Adrenal gland (tissue), 5 donors: ENCODE data around the gene ZFP62.

Experiments
- POLR2A ChIP-seq, 2 donors: fragments of 450-650 bp; IDR thresholded peaks; one replicate each; pipeline ENCODE4 v1.6.1; 2017; ENCODE audit warnings: antibody characterized with exemption in 2 of 2, mild to moderate bottlenecking in 2 of 2, moderate library complexity in 1 of 2
- TF ChIP-seq, protein P1 (sequence below), 6 experiments: fragments of 450-650 bp in 4 of 6; fragments of 200-600 bp in 2 of 6; sonication (generic) in 1 of 6; IDR thresholded peaks; 1 replicate in 5 of 6; 2 replicates in 1 of 6; pipeline versions ENCODE4 v1.5.1 to v1.8.0; 2016 to 2021; ENCODE audit warnings: antibody characterized with exemption in 6 of 6, mild to moderate bottlenecking in 2 of 6, moderate library complexity in 1 of 6
- donor health status: DM: no; HTN: no; CAD: no.

DNA sequence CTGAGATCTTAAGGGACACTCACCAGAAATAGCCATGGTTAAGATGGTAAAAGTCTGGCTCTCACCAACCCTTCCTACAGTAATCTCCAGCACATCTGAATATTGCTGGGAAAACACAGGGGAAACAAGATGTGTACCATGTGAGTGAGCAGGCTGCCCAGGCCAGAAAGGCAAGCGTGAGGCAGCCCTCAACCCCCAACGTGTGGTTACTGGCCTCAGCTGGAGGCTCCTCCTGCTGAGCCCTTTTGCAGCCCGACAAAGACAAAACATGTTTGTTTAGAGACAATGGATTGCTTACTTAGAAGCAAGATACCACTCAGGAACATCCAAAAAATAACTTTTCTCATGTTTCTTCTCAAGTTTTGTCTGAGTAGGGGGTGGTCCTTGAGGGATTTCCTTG, 16.6 kb downstream of the ZFP62 start:
- TF ChIP-seq, protein P1, sequence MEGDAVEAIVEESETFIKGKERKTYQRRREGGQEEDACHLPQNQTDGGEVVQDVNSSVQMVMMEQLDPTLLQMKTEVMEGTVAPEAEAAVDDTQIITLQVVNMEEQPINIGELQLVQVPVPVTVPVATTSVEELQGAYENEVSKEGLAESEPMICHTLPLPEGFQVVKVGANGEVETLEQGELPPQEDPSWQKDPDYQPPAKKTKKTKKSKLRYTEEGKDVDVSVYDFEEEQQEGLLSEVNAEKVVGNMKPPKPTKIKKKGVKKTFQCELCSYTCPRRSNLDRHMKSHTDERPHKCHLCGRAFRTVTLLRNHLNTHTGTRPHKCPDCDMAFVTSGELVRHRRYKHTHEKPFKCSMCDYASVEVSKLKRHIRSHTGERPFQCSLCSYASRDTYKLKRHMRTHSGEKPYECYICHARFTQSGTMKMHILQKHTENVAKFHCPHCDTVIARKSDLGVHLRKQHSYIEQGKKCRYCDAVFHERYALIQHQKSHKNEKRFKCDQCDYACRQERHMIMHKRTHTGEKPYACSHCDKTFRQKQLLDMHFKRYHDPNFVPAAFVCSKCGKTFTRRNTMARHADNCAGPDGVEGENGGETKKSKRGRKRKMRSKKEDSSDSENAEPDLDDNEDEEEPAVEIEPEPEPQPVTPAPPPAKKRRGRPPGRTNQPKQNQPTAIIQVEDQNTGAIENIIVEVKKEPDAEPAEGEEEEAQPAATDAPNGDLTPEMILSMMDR (IDR thresholded peaks at IDR 0.05): no peak
- no peak for TF ChIP-seq POLR2A (IDR thresholded peaks at IDR 0.05)
